ENCODE measurements around the gene BRD8. TPM values are rescaled to one million over a fixed set of nuclear protein-coding genes. Genes with fewer than 3 reads are reported as not detected.
"Not testable (repeated sequence)": the region's sequence is repeated elsewhere in the genome, so short reads cannot be mapped to it uniquely, and the experiment has no call there.

BRD8 gene
- total RNA-seq, 1 experiment from 2014 or later: 92.1 TPM

- POLR2A ChIA-PET: no interaction called here
- H3K36me3 ChIP-seq (ENCODE audit: control insufficient read depth, insufficient read depth, low read length): no peaks in the 10 kb centered on the region
- TF ChIP-seq CTCF (IDR thresholded peaks at IDR 0.05) (no peak), REST (IDR thresholded peaks at IDR 0.05; ENCODE audit: insufficient read depth in 1 of 2, low read depth in 2 of 2, low read length in 1 of 2) (no peak), SIN3A (IDR thresholded peaks at IDR 0.05; ENCODE audit: borderline replicate concordance, insufficient read depth, low read depth, low read length) (no peak)
- no peaks in the 10 kb centered on the region for H3K4me1 ChIP-seq (ENCODE audit: control insufficient read depth, insufficient read depth, low read length)
- in situ Hi-C loops (cut with HindIII; ENCODE audit: low pct_unique_long_range_greater_than_20kb, low sequenced_read_pairs) (no loop called here), intact Hi-C loops (cut with micrococcal nuclease; ENCODE audit: unreplicated experiment) (no loop called here)
- no peak overlapping the region for H3K4me3 ChIP-seq (ENCODE audit: low read depth in 2 of 2, low read length in 2 of 2)
- CTCF ChIA-PET: no interaction called here
- H3K27me3 ChIP-seq (ENCODE audit: control insufficient read depth, insufficient read depth, low read length): no peaks in the 10 kb centered on the region
- H3K27ac ChIP-seq (ENCODE audit: low read length): no peak overlapping the region
- DNase-seq (ENCODE audit: low read depth, low spot score) (no peak), ATAC-seq (peak; percentile 54; the same call in 1 of the 2 replicates)
- no TSS peak for BruUV-seq (replicated peaks)
- no peaks in the 10 kb centered on the region for H3K9me3 ChIP-seq (ENCODE audit: control insufficient read depth, insufficient read depth, low read depth, low read length)
Measured at GRCh38 chr5:138149530-138149929, 28.9 kb downstream of the BRD8 start.

GRCh38 chr5:138148811-138149210 is 29.6 kb downstream of the BRD8 start:
- H3K27me3 ChIP-seq (ENCODE audit: control insufficient read depth, insufficient read depth, low read length): no peaks in the 10 kb centered on the region
- ATAC-seq (0 out of 2 replicates have a peak, but pooled peaks have one; percentile 77), DNase-seq (ENCODE audit: low read depth, low spot score) (no peak)
- H3K4me3 ChIP-seq (ENCODE audit: low read depth in 2 of 2, low read length in 2 of 2): no peak overlapping the region
- H3K4me1 ChIP-seq (ENCODE audit: control insufficient read depth, insufficient read depth, low read length): no peaks in the 10 kb centered on the region
- POLR2A ChIA-PET: interaction anchor here (0.7 kb wide), 1 partner anchor 427 kb away, joined by 3 read pairs; no protein-coding TSS in a partner anchor
- no peak for TF ChIP-seq REST (IDR thresholded peaks at IDR 0.05; ENCODE audit: insufficient read depth in 1 of 2, low read depth in 2 of 2, low read length in 1 of 2)
- no peak for TF ChIP-seq CTCF (IDR thresholded peaks at IDR 0.05)
- in situ Hi-C loops (cut with HindIII; ENCODE audit: low pct_unique_long_range_greater_than_20kb, low sequenced_read_pairs) (no loop called here), intact Hi-C loops (cut with micrococcal nuclease; ENCODE audit: unreplicated experiment) (no loop called here)
- CTCF ChIA-PET: interaction anchor here (0.6 kb wide), 1 partner anchor 16 kb away, joined by 4 read pairs; no protein-coding TSS in a partner anchor
- no peaks in the 10 kb centered on the region for H3K36me3 ChIP-seq (ENCODE audit: control insufficient read depth, insufficient read depth, low read length)
- no TSS peak for BruUV-seq (replicated peaks)
- no peaks in the 10 kb centered on the region for H3K9me3 ChIP-seq (ENCODE audit: control insufficient read depth, insufficient read depth, low read depth, low read length)
- no peak overlapping the region for H3K27ac ChIP-seq (ENCODE audit: low read length)

GRCh38 chr5:138143578-138143977 is 34.9 kb downstream of the BRD8 start:
- POLR2A ChIA-PET; H3K36me3 ChIP-seq (ENCODE audit: control insufficient read depth, insufficient read depth, low read length); intact Hi-C loops (cut with micrococcal nuclease; ENCODE audit: unreplicated experiment); ATAC-seq; H3K27ac ChIP-seq (ENCODE audit: low read length); H3K4me3 ChIP-seq (ENCODE audit: low read depth in 2 of 2, low read length in 2 of 2); DNase-seq (ENCODE audit: low read depth, low spot score); H3K9me3 ChIP-seq (ENCODE audit: control insufficient read depth, insufficient read depth, low read depth, low read length); H3K27me3 ChIP-seq (ENCODE audit: control insufficient read depth, insufficient read depth, low read length); in situ Hi-C loops (cut with HindIII; ENCODE audit: low pct_unique_long_range_greater_than_20kb, low sequenced_read_pairs); H3K4me1 ChIP-seq (ENCODE audit: control insufficient read depth, insufficient read depth, low read length); BruUV-seq (replicated peaks): not testable (repeated sequence)
- CTCF ChIA-PET: interaction anchor here (0.7 to 0.8 kb wide), 2 partner anchors 11 to 60 kb away, joined by 3 to 4 read pairs; no protein-coding TSS in a partner anchor

Measured in Panc1 (cell line).